Stimulated activated CD4-positive, alpha-beta T cell treated with anti-CD3 and anti-CD28 coated beads, TNF-alpha, amount 100 ng/mL, for 4 hours (primary cell): Measurements from ENCODE around the gene PTPRJ.

Source experiments
- DNase-seq, 3 experiments: peaks; one replicate each; pipeline ENCODE4 v3.0.0-alpha.2; 2020; ENCODE audit warnings: low read depth in 3 of 3

Gene PTPRJ

DNA sequence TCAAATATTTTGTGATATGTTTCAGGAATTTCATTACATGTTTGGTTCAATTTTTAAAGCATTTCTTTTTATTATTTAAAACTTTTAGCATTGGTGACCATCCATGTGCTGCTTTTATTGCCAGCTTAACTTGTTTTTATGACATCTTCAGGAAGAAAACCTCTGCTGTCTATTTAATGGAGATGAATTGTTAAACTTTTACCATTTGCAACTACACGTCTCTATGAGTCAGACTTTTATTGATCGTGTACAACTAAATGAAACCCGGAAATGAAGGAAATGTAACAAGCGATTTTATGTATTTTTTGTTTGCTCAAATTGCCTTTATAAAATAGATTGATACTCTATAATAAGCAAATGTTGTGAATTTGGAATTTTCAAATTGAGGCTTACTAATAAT is 113.0 kb downstream of the PTPRJ start:
- no peak for DNase-seq

DNA sequence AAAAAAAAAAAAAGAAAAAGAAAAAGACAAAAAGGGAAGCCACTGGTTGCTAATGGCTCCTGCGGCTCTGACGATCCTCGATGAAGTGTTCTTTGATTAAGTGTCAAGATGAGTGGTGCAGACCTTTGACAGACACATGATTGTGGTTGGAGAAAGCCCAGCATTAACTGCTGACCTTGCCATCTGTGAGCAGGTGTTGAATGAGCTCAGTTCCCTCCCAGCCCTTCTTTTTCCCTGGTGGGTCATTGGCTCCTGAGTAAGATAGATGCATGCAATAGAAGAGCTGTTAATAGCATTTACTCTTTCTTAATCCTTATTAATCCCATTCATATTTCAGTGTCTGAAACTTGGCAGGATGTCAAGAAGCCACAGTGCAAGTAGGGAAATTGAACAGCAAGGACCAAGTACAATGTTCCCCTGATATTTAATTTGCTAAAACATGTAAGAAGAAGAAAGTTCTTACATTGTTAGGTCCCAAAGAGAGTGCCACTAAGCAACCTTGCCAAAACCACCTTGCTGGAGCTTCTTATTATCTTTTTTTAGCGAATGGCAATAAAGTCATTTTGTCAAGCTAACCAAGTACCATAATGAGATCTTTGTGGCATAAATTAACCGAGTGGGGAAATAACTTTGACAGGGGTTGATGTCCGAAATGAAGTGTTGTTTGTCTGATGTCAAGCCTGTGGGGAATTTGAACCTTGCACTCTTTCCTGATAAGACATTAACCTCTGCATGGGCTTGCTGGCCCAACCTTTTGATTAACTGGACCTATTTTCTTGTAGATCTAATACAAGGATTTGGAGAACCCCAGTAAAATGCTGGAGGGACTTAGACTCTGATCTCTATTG is 113.7 kb downstream of the PTPRJ start:
- DNase-seq, result no peak

DNA sequence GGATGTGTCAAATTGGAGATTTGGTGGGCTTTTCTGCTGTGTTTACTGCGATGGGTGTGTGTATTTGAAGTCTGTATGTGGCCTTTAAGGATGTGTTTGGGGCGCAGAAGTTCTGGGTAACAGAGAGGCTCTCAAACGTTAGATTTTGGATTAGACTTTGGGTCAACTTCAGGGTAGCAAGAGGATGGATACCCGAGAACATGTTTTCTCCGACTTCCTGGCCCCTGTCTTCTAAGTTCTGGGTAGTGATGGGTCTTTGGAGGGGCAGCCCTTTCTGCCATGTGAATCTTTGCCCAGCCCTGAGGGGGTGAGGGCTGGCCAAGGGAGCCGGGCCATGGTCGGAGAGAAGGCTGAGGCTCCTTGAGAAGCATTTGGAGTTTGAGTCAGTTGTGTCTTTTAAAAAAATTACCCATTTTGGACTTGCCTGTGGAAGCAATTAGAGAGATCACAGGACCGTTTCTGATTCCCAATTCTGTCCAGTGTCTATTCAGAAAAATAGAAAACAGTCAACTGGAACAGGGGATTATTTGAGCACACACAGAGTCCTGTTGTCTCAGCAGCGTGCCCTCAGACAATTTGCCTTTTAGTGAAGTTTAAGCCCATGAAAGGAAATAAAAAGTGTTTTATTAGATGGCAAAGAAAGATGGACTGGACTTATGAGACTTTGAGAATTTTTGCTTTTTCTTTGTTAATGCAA is 114.4 kb downstream of the PTPRJ start:
- no peak for DNase-seq

DNA sequence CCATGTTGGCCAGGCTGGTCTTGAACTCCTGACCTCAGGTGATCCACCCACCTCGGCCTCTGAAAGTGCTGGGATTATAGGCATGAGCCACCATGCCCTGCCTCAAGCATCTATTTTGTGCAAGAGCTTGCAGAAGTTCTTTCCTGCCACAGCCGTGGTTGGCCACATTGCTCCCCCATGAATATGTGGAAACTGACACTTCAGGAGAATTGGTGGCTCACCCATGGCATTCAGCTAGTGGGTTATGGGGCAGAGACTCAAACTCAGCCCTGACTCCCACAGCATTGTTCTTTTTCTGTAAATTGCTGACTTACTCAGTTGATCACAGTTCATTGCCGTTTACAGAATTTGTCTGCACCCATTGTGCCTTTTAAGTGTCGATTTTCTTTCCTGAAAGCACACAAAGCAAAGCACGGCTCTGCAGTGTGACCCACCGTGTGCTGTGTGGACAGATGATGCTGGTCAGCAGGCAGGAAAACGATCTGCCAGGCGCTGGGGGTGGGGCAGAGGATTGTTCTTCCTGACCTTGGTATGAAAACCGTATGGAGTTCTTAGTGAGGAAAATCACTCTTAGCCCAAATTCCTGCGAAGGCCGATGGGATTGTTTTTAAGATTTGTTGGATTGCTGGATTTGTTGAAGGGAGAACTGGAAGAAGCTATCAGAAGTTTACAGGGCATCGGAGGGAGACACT is 115.6 kb downstream of the PTPRJ start:
- DNase-seq, result no peak

DNA sequence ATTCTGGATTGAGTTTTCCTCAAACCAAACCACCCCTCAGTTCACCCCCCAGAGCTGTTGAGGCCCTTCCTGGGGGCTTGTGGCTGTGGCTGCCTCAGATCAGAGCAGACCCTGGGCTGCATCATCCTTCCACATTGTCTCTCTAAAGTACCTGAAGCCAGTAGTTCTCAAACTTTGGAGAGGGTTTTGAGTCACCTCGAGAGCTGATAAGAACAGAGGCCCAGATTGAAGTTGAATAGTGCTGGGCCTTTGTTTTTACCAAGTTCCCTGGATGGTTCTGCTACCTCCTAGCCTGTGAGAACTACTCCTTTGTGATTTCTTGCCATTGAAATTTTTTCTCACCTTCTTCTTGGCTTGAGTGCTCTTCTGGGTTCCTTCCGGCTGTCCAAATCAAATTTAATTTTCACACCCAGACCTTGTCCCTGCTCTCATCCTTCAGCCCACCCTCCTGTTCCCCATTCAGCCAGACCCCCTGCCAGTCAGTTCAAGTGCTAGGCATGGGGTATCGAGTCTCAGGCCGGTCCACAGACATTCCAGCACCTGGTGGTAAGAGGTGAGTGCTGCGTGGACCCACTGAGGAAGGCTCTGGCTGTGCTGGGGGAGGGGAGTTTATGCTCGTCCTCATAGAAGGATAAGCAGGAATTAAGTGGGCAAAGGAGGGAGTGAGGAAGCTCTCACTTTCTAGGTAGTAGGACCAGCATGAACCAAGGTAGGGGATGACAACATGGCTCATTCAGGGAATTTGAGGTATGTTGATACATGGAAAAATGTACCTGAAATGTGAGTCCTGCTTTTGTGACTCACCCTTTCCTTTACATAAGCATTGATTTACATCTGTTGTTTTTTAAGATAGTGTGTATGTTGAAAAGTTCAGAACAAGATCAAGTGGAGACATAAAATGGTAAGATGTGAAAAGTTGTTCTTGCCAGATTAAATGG is 116.5 kb downstream of the PTPRJ start:
- no peak for DNase-seq

DNA sequence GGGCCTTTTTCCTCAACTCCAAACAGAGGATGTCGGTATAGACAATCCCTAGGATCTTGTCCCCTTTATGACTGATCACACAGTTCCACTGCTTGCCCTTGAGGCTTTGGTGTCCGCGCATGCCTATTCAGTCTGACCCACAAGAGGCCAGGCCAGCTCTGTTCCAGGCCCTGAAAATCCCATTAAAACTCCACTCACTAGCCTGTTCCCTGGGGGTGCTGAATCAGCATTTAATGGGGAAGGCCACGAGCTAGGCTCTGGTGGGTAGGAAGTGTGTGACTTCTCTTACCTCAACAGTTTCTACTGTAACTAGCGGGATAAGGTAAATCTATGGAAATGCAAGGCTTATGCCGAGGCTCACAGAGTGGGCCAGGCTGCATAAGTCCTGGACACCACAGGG is 117.7 kb downstream of the PTPRJ start:
- no peak for DNase-seq

DNA sequence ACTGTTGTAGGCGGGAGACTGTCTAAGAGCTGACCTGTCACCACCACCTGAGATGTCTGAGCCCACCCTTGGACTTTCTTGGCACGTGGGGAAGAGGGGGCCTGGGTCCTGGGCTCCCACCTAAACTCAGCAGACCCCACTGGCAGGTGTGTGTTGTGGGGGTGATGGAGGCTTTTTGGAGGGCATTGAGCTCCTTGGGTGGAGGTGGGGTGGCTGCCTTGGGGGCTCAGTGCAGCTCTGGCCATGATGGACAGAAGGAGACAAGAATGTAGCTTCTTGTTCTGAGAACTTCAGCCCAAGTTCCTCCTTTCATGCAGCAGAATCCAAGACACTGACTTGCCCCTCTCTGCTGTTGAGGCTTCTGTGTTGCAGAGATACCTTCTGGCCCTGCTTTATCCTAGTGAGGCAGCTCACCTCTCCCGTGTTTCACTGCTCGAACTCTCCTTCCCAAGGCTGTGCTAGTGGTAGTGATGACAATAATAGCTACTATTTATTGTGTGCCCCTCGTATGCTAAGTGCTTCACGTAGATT is 119.6 kb downstream of the PTPRJ start:
- DNase-seq, result no peak

DNA sequence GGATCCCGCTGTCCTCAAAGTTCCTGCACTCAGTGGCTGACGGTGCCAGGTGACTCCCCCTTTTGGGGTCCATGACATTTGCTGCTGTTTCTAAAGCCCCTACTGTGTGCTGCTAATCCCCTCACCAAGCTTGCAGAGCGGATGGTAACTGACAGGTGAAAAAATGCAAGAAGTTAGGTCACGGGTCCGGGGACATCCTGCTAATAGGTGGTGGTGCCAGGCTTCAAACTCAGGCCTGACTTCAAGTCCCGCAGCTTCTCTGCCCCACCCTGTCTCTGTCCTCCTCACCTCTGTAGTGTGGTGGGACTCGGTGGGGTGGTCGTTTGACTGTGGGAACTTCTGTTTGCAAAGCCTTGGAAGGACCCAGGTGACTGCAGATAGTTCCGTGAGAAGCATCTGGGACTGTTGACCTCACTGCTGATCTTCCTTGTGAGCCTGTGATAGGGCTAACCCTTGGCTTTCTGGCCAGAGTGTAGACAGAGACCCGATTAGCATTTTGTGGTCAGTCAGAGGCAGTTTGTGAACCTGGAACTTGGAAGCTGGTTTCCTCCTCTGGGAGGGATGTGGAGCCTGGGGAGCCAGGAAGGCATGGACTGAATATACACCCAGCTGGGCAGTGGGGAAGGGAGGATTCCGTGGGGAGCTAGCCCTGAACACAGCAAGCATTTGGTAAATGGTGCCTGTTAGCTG is 120.8 kb downstream of the PTPRJ start:
- DNase-seq, result no peak

DNA sequence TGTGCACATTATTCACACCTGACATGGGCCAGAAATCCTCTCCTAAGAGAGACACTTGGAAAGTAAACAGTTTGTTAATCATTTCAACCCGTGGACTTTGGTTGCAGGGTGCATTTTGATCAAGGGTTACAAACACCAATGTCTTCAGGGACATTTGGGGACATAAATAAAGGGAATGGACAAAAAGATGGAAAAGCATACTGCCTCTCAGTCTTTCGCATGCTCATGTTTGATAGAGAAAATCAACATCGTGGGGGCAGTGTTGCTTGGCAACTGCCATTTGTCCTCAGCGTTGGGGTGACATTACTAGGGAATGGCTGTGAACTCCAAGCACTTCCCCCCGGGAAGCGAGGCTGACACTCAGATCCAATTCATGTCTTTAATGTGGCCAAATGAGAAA is 121.6 kb downstream of the PTPRJ start:
- DNase-seq, result no peak

DNA sequence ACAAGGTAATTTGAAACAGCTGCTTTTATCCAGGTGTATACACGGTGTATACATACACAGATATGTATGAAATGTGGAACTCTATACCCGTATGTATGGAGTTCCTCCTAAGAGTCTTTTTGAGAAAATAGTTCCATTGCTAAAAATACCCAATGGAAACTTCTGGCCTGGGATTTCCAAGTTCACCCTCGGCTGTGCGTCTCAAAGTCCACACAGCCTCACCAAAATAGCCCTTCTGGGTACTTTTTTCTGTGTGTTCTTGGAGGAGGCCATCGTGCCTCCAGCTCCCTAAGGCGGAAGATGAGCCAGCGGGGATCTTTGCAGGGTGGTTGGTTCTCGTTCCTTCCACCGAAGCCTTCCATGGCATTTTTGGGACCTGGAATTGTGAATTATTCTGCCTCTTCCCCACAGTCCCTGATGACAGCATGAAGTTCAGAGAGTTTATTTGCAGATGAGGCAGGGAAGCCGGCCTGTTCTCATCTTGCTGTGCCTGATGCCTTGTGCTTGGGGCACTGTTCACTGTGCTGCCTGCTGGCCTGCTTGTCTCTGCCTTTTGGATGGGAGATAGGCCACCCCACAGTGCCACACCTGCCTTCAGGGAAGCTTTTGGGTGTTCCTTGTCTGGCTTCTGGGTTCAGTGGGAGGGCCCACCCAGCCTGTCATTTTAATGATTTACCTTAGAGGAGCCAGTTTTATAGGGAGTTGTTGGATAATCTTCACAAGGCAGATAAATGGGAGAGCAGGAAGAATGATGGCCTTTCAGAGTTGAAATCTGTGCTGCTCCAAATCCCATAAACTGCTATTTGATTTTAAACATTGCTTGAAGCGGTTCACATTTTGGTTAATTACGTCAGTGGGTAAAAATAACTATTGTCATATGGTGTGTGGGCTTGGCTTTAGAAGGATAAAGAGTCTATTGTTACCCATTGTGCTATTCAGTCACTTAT is 123.5 kb downstream of the PTPRJ start:
- no peak for DNase-seq

DNA sequence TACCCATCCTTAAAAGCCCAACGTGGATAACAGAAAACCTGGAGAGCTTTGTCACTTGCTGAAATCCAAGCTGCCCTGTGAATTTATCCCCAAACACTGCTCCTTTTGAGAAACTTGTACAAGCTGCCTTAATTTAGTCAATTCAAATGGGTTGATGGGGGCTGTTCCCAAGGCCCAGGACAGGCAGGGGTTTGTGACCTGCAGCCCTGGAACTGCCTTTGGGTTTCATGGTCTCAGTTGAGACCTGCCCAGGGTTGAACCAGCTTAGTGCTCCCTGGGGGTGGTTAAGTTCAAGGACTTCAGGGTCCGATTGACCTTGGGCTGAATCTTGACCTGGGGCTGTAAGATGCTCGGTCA is 124.2 kb downstream of the PTPRJ start:
- no peak for DNase-seq

DNA sequence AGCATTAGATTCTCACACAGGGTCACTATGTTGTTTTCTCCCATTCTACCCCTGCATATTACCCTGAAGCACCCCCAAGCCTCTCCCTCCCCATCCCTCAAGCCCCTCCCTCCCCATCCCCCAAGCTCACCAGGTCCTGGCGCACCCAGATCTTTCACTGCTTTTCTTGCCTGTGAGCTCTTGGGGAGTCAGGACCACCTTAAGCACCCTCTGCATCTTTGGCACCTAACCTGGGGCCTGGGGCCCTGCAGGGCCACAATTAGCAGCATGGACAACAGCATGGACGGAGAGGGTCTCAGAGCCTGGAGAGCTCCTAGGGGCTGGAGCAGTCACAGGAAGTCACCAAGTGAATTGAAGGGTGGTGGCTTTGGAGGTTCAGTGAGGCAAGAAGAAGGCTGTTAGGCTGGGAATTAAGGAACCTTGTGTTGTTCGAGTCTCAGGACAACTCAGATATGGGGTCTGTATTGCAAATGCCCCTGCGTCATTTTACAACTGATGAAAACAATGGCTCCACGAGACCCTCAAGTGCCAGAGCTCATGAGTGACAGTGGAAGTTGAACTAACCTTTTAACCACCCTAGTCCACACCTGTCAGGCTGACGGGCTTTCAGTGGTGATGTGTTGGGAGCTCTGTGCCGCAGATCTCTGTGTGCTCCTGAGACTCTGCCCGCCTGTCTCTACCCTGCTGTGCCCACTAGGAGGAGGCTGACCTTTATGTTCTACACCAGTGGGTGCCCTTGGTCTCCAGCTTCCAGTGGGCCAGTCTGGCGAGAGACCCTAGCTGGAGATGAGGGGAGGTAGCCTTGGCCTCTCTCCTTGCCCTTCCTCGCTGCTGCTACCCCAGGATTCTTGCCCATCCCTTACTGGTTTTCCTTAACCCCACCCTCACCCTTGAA is 125.0 kb downstream of the PTPRJ start:
- DNase-seq, result no peak

DNA sequence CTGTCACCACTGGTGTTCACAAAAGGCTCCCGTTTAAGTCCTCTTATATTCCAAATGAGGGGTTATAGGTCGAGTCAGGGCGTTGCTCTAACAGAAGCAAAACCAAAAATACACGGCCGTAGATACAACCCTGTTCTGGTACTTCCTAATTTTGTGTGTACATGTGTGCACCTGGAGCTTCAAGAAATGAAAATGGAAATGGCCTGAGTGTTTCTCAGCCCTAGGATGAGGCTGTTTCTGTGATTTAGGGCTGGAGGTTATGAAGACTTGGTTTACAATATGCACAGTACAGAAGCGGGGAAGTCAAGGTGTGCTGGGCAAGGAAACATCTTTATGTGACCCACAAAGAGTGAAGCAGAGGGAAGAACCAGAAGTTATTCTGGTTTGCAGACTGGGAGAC is 125.8 kb downstream of the PTPRJ start:
- no peak for DNase-seq

DNA sequence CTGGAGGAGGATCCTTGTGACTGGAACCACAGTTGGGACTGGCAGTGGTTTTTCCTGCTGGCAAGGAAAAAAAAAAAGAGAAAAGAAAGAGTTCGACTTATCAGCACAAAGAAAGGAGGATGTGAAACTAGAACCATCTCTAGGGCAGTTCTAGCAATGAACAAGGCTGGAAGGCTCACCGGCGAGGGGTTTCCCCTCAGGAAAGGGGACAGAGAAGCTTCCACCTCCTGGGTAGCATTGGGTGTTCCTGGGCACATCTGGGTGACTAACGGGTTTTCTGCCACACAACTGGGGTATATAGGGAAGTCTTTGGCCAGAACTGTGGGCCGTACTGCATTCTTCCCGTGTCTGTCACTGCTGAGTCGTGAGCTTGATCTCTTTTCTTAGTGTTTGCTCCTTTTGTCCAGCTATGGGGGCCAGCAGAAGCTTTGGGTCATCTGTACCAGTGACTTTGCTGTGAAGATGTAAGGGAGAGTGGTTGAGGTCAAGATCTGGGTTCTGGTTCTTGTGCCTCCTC is 126.9 kb downstream of the PTPRJ start:
- no peak for DNase-seq

DNA sequence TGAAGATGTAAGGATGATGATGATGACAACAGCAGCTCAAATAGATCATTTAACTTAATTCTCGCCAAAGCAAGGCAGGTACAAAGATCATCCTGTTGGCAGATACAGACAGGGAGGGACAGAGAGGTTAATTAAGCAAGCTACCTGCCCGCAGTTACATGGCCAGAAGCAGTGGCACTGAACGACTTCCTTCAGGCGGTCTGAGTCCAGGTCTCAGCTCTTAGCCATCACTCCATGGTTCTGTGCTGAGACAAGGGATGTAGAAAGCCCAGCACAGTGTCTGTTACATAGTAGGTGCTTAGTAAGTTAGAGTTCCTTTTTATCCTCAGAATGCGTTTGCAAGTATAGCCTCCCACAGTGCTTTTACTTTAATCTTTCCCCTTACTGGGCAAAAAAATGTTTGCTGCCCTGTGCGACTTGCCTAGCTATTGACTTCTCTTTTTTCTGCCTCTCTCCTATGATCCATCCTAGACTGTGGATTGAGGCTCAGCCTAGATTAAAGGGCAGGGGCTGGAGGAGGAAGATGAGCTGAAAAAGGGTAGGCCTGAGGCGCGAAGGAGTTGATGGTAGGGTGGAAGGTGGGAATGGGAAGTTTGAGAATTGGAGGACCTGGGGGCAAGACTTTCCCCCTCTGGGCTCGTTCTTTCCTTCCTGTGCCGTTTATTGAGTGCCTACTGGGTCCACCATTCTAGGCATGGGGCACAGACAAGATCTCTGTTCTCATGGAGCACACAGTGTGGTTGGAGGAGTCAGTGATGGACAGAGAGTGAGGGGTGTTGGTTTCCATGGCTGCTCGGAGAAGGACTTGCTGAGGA is 128.1 kb downstream of the PTPRJ start:
- no peak for DNase-seq

DNA sequence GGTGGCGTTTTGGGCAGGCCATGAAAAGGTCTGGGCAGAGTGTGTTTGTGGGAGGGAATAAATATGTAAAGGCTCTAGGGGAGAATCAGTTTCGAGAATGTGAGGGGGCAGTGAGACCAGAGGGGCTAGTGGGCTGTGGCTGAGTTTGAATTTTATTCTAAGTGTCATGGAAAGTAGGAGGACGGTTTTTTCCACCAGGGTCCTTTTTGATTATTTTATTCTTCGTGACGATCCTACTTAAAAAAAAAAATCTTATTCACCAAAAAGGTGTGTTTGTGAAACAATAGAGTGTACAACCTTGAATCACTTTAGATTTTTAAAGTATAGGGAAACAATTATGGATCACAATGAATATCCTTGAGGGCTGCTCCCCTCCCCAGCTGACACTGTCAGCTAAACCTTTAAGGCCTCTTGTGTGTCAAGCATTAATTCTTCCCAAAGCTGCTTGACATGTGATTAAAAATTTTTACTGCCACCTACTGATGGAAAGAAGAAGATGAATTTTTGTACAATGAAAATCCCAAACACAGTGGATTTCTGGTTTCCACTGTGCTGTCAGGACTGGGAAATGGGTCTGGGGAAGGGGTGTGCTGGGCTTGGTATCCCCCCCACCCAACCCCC is 128.8 kb downstream of the PTPRJ start:
- DNase-seq, result no peak

DNA sequence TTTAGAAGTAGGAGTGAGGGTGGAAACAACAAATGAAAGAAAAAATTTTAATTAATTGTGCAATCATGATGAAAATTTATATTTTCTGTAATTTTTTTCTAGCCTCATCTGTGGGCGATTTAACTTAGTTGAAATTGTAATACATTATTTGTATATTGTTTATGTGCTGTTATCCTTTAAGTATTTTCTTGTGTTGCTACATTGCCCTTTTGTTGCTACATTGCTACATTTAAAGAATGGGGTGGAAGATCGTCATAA is 130.1 kb downstream of the PTPRJ start:
- no peak for DNase-seq
